Measurements from ENCODE around the gene ZNF792.
A peak's percentile ranks its signal among the peaks of the same experiment; 100 is the strongest.

The ZNF792 gene

DNA sequence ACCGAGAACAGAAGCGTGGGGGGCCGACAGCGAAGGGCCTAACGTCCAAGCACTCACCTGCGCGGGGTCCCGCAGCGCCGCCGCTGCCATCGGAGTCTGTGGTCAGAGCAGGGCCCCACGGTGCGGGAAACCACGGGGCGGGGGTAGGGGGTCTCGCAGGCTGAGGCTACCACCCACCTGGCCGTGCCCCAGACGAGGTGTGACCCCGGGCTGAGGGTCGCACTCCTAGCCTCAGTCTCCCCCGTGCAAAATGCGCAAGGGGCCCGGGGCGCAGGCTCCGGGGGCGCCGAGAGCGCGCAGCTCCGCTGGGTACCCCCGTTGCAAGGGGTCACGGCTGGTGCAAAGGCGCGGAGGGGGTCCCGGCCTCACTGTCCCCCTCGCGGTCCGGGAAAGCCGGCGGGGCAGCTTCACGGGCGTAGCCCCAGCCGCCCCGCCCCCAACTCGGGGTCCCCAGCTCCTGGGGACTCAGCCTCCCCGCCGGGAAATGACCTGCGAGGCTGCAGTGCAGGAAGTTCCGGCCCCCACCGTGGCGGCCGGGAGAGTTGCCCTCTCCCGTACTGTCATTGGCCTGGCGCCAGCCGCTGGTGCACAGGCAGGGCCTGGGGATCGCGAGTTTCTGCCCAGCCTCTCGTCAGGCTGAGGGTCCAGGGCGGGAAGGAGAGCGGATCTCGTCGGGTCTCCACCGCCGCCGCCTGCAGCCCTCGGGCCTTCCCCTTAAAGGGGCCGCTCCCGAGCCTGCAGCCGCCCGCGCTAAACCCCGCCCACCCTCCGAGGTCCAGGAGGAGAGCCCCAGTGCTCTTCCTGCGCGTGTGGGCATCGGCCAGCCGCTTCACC, at the start of gene ZNF792:
Gene ZNF792, minus strand, starts transcription at position 657 of the 834 bp plus-strand sequence. Its CDS starts 567 bp downstream, at position 90.
- TF ChIP-seq CTCF (IDR thresholded peaks at IDR 0.05) = no peak

GRCh38 chr19:35013041-35013819, 49.2 kb upstream of the ZNF792 start:
- peak; percentile 89 for TF ChIP-seq CTCF (IDR thresholded peaks at IDR 0.05)

DNA sequence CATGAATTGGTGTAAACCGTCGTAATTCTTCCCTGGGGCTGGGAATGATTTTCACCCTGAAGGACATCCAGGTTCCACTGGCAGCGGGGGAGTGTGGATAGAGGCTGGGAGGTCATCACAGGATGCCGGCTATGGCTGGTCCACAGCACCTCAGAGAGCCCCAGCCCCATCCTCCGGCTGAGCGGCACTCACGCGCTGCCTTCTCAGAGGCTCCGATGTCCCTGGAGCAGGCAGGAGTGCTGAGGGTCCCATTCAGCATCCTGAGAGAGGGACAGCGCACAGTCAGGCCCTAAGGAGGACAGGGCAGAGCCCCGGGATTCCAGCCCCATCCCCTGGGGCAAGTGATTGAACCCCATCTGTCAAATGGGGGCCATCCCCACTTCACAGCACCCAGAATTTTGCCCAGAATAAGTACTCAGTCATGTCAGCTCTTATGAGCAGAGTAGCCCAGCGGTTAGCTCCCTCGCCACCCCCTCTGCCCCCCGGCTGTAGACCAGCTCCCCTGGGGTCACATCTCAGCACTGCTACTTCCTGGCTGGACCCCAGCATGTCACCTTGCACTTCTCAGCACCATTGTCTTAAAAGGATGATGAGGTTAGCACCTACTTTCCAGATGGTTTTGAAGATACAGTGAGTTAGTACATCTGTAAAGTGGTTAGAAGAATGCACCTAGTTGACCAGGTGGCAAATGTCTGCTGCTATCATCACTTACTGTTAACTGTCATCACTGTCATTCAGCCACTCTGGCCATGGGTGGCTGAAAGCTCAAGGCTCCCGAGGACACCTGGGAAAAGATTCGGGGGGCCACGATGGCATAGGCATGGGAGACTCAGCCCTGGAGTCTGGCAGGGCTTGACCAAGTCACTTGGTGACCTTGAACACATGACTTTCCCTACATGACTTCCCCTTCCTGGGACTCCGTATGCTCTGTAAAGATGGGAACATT, 48.0 kb upstream of the ZNF792 start:
- TF ChIP-seq CTCF (IDR thresholded peaks at IDR 0.05) = no peak

GRCh38 chr19:35011091-35011689, 47.2 kb upstream of the ZNF792 start:
- TF ChIP-seq CTCF (IDR thresholded peaks at IDR 0.05) = no peak

GRCh38 chr19:35009424-35010415, 45.7 kb upstream of the ZNF792 start:
- no peak for TF ChIP-seq CTCF (IDR thresholded peaks at IDR 0.05)

DNA sequence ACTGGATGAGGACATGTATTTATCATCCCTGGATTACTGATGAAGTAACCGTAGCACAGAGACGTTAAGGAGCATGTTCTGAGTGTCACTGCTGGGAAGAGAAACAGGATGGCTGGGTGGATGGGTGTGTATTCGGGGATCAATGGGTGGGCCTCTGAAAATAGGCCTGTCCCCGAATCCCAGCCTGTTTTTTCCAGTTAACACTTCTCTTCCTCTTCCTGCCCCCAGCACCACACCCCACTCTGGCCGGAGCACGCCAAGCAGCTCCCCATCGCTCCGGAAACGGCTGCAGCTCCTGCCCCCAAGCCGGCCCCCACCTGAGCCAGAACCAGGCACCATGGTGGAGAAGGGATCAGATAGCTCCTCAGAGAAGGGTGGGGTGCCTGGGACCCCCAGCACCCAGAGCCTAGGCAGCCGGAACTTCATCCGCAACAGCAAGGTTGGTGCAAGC, 44.9 kb upstream of the ZNF792 start:
- no peak for TF ChIP-seq CTCF (IDR thresholded peaks at IDR 0.05)
